GM19468 (cell line): ENCODE measurements around the gene MIPOL1.
"Not testable (repeated sequence)": the region's sequence is repeated elsewhere in the genome, so short reads cannot be mapped to it uniquely, and the experiment has no call there.

Experiments
- ATAC-seq: cut with Tn5 transposase; IDR thresholded peaks from one replicate; pipeline ENCODE4 v1.9.1; 2021; ENCODE audit warnings: mild to moderate bottlenecking, moderate library complexity, moderate number of reproducible peaks; ENCODE audit not compliant: unreplicated experiment; ENCODE audit errors: extremely low read depth

MIPOL1 gene

GRCh38 chr14:37197421-37198272, at the start of gene MIPOL1:
TSS of gene MIPOL1 (plus strand) at chr14:37197937. CDS start at chr14:37247889, 49,952 bp downstream.
- no peak for ATAC-seq

- no peak for ATAC-seq
These were observed 47.3 kb upstream of the MIPOL1 start for GRCh38 chr14:37150414-37150813.

GRCh38 chr14:37153005-37153404, 44.7 kb upstream of the MIPOL1 start:
- ATAC-seq = no peak

GRCh38 chr14:37153483-37153882, 44.3 kb upstream of the MIPOL1 start:
- ATAC-seq = no peak

- ATAC-seq = no peak
These were observed 39.8 kb upstream of the MIPOL1 start for GRCh38 chr14:37157987-37158386.

- ATAC-seq = not testable (repeated sequence)
These were observed 35.4 kb upstream of the MIPOL1 start for GRCh38 chr14:37162307-37162706.

- ATAC-seq = no peak
These were observed 31.9 kb upstream of the MIPOL1 start for GRCh38 chr14:37165794-37166193.

GRCh38 chr14:37167151-37168047, 30.3 kb upstream of the MIPOL1 start:
- ATAC-seq = no peak

- ATAC-seq = no peak
These were observed 29.0 kb upstream of the MIPOL1 start for GRCh38 chr14:37168721-37169120.

- no peak for ATAC-seq
These were observed 27.5 kb upstream of the MIPOL1 start for GRCh38 chr14:37170237-37170636.

- no peak for ATAC-seq
These were observed 26.7 kb upstream of the MIPOL1 start for GRCh38 chr14:37170993-37171392.

- no peak for ATAC-seq
These were observed 26.1 kb upstream of the MIPOL1 start for GRCh38 chr14:37171678-37172023.

GRCh38 chr14:37172024-37172869, 25.5 kb upstream of the MIPOL1 start, which contains the start of gene SLC25A21:
TSS of gene SLC25A21 (minus strand) at chr14:37172606.
- no peak for ATAC-seq

- no peak for ATAC-seq
These were observed 24.7 kb upstream of the MIPOL1 start for GRCh38 chr14:37172936-37173614.

- no peak for ATAC-seq
These were observed 17.7 kb upstream of the MIPOL1 start for GRCh38 chr14:37179896-37180502.

GRCh38 chr14:37180886-37181285, 16.9 kb upstream of the MIPOL1 start:
- ATAC-seq = not testable (repeated sequence)

GRCh38 chr14:37181441-37181840, 16.3 kb upstream of the MIPOL1 start:
- ATAC-seq = no peak

- ATAC-seq = not testable (repeated sequence)
These were observed 13.2 kb upstream of the MIPOL1 start for GRCh38 chr14:37184520-37184919.

GRCh38 chr14:37185670-37186069, 12.1 kb upstream of the MIPOL1 start:
- ATAC-seq = no peak
